Astrocyte (in vitro differentiated cells and primary cell): ENCODE results near the gene NDFIP2. TPM values are rescaled to one million over a fixed set of nuclear protein-coding genes. Genes with fewer than 3 reads are reported as not detected.

ENCODE experiments used
- DNase-seq: peaks from one replicate; pipeline ENCODE4 v3.0.0-alpha.2; 2010; ENCODE audit warnings: low read depth
- FAIRE-seq: peaks from 2 replicates; lab custom pipeline; 2011; peaks lifted over from hg19 to GRCh38; lab: Jason Lieb, UNC
- H2AFZ ChIP-seq: 2 replicates; pipeline ENCODE4 v1.6.0; 2012; ENCODE audit warnings: low read depth, low read length, inconsistent platforms
- H3K27ac ChIP-seq: 2 replicates; pipeline ENCODE4 v1.5.1; 2011; ENCODE audit warnings: low read depth, low read length, inconsistent platforms
- H3K27me3 ChIP-seq: 2 replicates; pipeline ENCODE4 v1.6.0; 2011; ENCODE audit warnings: low read length, inconsistent platforms; ENCODE audit not compliant: insufficient read depth
- H3K36me3 ChIP-seq: 2 replicates; pipeline ENCODE4 v1.5.1; 2011; ENCODE audit warnings: low read length, inconsistent platforms; ENCODE audit not compliant: insufficient read depth
- H3K4me1 ChIP-seq: 2 replicates; pipeline ENCODE4 v1.5.1; 2011; ENCODE audit warnings: low read length, inconsistent platforms; ENCODE audit not compliant: insufficient read depth
- H3K4me2 ChIP-seq: 2 replicates; pipeline ENCODE4 v1.6.0; 2012; ENCODE audit warnings: low read length, inconsistent platforms
- H3K4me3 ChIP-seq: 2 replicates; pipeline ENCODE4 v1.5.1; 2011; ENCODE audit warnings: low read depth, mild to moderate bottlenecking, low read length, inconsistent platforms; ENCODE audit not compliant: insufficient read depth
- H3K79me2 ChIP-seq: 2 replicates; pipeline ENCODE4 v1.6.0; 2012; ENCODE audit warnings: mild to moderate bottlenecking, low read length, inconsistent platforms; ENCODE audit not compliant: insufficient read depth
- H3K9ac ChIP-seq: 2 replicates; pipeline ENCODE4 v1.6.0; 2012; ENCODE audit warnings: mild to moderate bottlenecking, low read length, inconsistent platforms
- H3K9me3 ChIP-seq: 2 replicates; pipeline ENCODE4 v1.5.1; 2012; ENCODE audit warnings: low read depth, mild to moderate bottlenecking, low read length, inconsistent platforms; ENCODE audit not compliant: insufficient read depth
- H4K20me1 ChIP-seq: 2 replicates; pipeline ENCODE4 v1.6.0; 2012; ENCODE audit warnings: low read length, inconsistent platforms; ENCODE audit not compliant: insufficient read depth
- H3K27ac Mint-ChIP-seq: one replicate; pipeline ENCODE4 v1.8.0; 2021; ENCODE audit warnings: mild to moderate bottlenecking, mixed read lengths; ENCODE audit not compliant: unreplicated experiment
- H3K27me3 Mint-ChIP-seq: one replicate; pipeline ENCODE4 v1.8.0; 2021; ENCODE audit warnings: low read depth, mixed read lengths; ENCODE audit not compliant: unreplicated experiment
- H3K36me3 Mint-ChIP-seq: one replicate; pipeline ENCODE4 v1.8.0; 2021; ENCODE audit warnings: low read depth, mixed read lengths; ENCODE audit not compliant: unreplicated experiment
- H3K4me1 Mint-ChIP-seq: one replicate; pipeline ENCODE4 v1.8.0; 2021; ENCODE audit warnings: low read depth, mixed read lengths; ENCODE audit not compliant: unreplicated experiment
- H3K4me3 Mint-ChIP-seq: one replicate; pipeline ENCODE4 v1.8.0; 2021; ENCODE audit warnings: mild to moderate bottlenecking, moderate library complexity, mixed read lengths; ENCODE audit not compliant: unreplicated experiment
- H3K9me3 Mint-ChIP-seq: one replicate; pipeline ENCODE4 v1.8.0; 2021; ENCODE audit warnings: mild to moderate bottlenecking, mixed read lengths; ENCODE audit not compliant: unreplicated experiment
- CTCF ChIP-seq: IDR thresholded peaks from 2 replicates; pipeline ENCODE4 v1.5.1; 2011; ENCODE audit warnings: low read depth, mild to moderate bottlenecking, inconsistent platforms, low read length, moderate library complexity; ENCODE audit not compliant: insufficient read depth
- EZH2 ChIP-seq: IDR thresholded peaks from 2 replicates; pipeline ENCODE4 v1.6.1; 2012; ENCODE audit warnings: mild to moderate bottlenecking, low read length, inconsistent platforms; ENCODE audit not compliant: insufficient read depth
- total RNA-seq: library from RNA; stranded (reverse); gene quantifications from 2 replicates; pipeline ENCODE4 v1.2.1, GENCODE V29; 2021

Gene NDFIP2
- total RNA-seq, 1 donor from 2014 or later: 90.5 TPM

DNA sequence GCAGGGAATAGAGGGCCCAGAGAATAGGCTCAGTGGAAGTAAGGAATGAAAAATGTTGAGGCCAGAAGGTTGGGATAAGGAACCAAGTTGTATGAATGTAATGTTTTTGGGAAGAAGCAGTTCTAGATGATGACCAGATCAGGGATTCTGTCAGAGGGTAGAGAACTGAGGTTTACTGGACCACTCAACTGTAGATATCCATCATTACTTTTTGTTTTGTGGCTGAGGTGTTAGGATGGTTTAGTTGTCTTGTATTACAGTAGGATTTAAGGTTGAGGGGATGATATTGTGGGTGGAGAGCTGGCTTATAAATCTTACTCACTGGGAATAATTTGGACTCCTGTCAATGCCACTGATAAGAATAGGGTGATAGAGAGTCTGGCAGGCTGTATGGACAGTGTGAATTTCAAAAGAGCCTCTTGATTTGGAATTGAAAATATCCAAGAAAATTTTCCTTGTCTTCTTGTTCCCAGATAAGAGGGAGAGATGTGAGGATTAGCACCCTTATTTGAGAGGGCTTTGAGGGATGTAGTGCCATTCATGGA lies 22.6 kb downstream of the NDFIP2 start:
- Mint-ChIP-seq H3K27ac (no peak overlapping the region), H3K9me3 (no peaks in the 10 kb centered on the region), H3K4me1 (peaks cover 29% of the 10 kb centered on the region), H3K27me3 (no peaks in the 10 kb centered on the region), H3K4me3 (no peak overlapping the region), H3K36me3 (no peaks in the 10 kb centered on the region)
- DNase-seq (no peak), FAIRE-seq (no peak)
- H3K4me1 ChIP-seq: peaks cover 3% of the 10 kb centered on the region
- H3K4me2 ChIP-seq: no peak overlapping the region
- no peaks in the 10 kb centered on the region for H3K27me3 ChIP-seq
- H3K9me3 ChIP-seq: no peaks in the 10 kb centered on the region
- TF ChIP-seq EZH2 (no peak), CTCF (no peak)
- H3K36me3 ChIP-seq: no peaks in the 10 kb centered on the region
- no peak overlapping the region for H3K27ac ChIP-seq
- H2AFZ ChIP-seq: no peak overlapping the region
- no peak overlapping the region for H3K9ac ChIP-seq
- H4K20me1 ChIP-seq: peaks cover 47% of the 10 kb centered on the region
- H3K4me3 ChIP-seq: no peak overlapping the region
- peaks cover 79% of the 10 kb centered on the region for H3K79me2 ChIP-seq

- FAIRE-seq: no peak
- Histone ChIP-seq H3K36me3 (no peaks in the 10 kb centered on the region), H3K79me2 (peaks cover 78% of the 10 kb centered on the region), H3K9me3 (no peaks in the 10 kb centered on the region), H2AFZ (no peak overlapping the region), H3K27me3 (no peaks in the 10 kb centered on the region), H3K4me1 (no peaks in the 10 kb centered on the region), H3K27ac (no peak overlapping the region), H3K4me2 (no peak overlapping the region), H3K4me3 (no peak overlapping the region), H3K9ac (no peak overlapping the region), H4K20me1 (peaks cover 56% of the 10 kb centered on the region)
- Mint-ChIP-seq H3K4me3 (no peak overlapping the region), H3K27me3 (no peaks in the 10 kb centered on the region), H3K9me3 (no peaks in the 10 kb centered on the region), H3K27ac (no peak overlapping the region), H3K4me1 (peaks cover 10% of the 10 kb centered on the region), H3K36me3 (no peaks in the 10 kb centered on the region)
- DNase-seq: no peak
- TF ChIP-seq EZH2 (no peak), CTCF (no peak)
These were observed 27.4 kb downstream of the NDFIP2 start for GRCh38 chr13:79508224-79508961.

GRCh38 chr13:79511611-79512010 lies 30.7 kb downstream of the NDFIP2 start:
- no peak overlapping the region for H3K27ac ChIP-seq
- Mint-ChIP-seq H3K36me3 (no peaks in the 10 kb centered on the region), H3K4me1 (peaks cover 5% of the 10 kb centered on the region), H3K27ac (no peak overlapping the region), H3K27me3 (no peaks in the 10 kb centered on the region), H3K4me3 (no peak overlapping the region), H3K9me3 (no peaks in the 10 kb centered on the region)
- H3K79me2 ChIP-seq: peaks cover 82% of the 10 kb centered on the region
- H2AFZ ChIP-seq: no peak overlapping the region
- no peaks in the 10 kb centered on the region for H3K36me3 ChIP-seq
- no peak overlapping the region for H3K4me3 ChIP-seq
- FAIRE-seq (no peak), DNase-seq (no peak)
- TF ChIP-seq EZH2 (no peak), CTCF (no peak)
- no peaks in the 10 kb centered on the region for H3K4me1 ChIP-seq
- no peaks in the 10 kb centered on the region for H3K9me3 ChIP-seq
- H3K4me2 ChIP-seq: no peak overlapping the region
- peaks cover 66% of the 10 kb centered on the region for H4K20me1 ChIP-seq
- no peaks in the 10 kb centered on the region for H3K27me3 ChIP-seq
- H3K9ac ChIP-seq: no peak overlapping the region
